HepG2 (cell line): ENCODE data around the gene CALML4.
"Not testable (repeated sequence)": the region's sequence is repeated elsewhere in the genome, so short reads cannot be mapped to it uniquely, and the experiment has no call there.

Experiments
- CBX2 ChIP-seq, 2 experiments: fragments of 200-600 bp in 1 of 2; sonication (generic); formaldehyde crosslinking in 1 of 2; IDR thresholded peaks; 2 replicates each; pipeline versions ENCODE4 v1.7.0 to v1.8.1; 2018 to 2022; ENCODE audit warnings: low read depth in 2 of 2, low read length in 1 of 2, mild to moderate bottlenecking in 1 of 2, missing genetic modification reagents in 1 of 2
- CTCF ChIP-seq: sonication (generic); formaldehyde crosslinking; IDR thresholded peaks from 2 replicates; pipeline ENCODE4 v1.5.0; 2020; ENCODE audit warnings: mild to moderate bottlenecking, missing genetic modification reagents, moderate library complexity
- EZH2 ChIP-seq: conservative IDR thresholded peaks from 2 replicates; pipeline ENCODE4 v1.6.1; 2012; ENCODE audit warnings: mild to moderate bottlenecking, low read depth, low read length, moderate library complexity
- HOXA7 ChIP-seq: sonication (generic); formaldehyde crosslinking; IDR thresholded peaks from 2 replicates; pipeline ENCODE4 v1.8.1; 2022; ENCODE audit warnings: mild to moderate bottlenecking, missing genetic modification reagents, moderate library complexity
- NR2F1 ChIP-seq, 2 experiments: fragments of 450-650 bp in 1 of 2; formaldehyde crosslinking in 1 of 2; IDR thresholded peaks; 2 replicates each; pipeline versions ENCODE4 v1.5.0 to v1.6.1; 2016 to 2020; ENCODE audit warnings: mild to moderate bottlenecking in 1 of 2, missing compliant biosample characterization in 1 of 2, missing genetic modification reagents in 1 of 2, moderate library complexity in 1 of 2
- ZNF598 ChIP-seq: sonication (generic); formaldehyde crosslinking; IDR thresholded peaks from 2 replicates; pipeline ENCODE4 v1.5.1; 2020; ENCODE audit warnings: mild to moderate bottlenecking, missing genetic modification reagents, borderline replicate concordance
- ZSCAN21 ChIP-seq: sonication (generic); formaldehyde crosslinking; IDR thresholded peaks from 2 replicates; pipeline ENCODE4 v1.8.0; 2022; ENCODE audit warnings: mild to moderate bottlenecking, missing genetic modification reagents, moderate library complexity, borderline replicate concordance
- TF ChIP-seq, protein P1 (sequence below): IDR thresholded peaks from 2 replicates; pipeline ENCODE4 v1.6.1; 2012; ENCODE audit warnings: inconsistent platforms
- TF ChIP-seq, protein P2 (sequence below): sonication (generic); formaldehyde crosslinking; IDR thresholded peaks from 2 replicates; pipeline ENCODE4 v1.4.0; 2020; ENCODE audit warnings: mild to moderate bottlenecking, missing genetic modification reagents, borderline replicate concordance
- TF ChIP-seq, protein P3 (sequence below): sonication (generic); formaldehyde crosslinking; IDR thresholded peaks from 2 replicates; pipeline ENCODE4; 2020; ENCODE audit warnings: missing genetic modification reagents, mild to moderate bottlenecking, borderline replicate concordance
- TF ChIP-seq, protein P4 (sequence below): IDR thresholded peaks from 2 replicates; pipeline ENCODE4 v1.6.1; 2016

GRCh38 chr15:68202994-68203393 is 2.1 kb downstream of the CALML4 start:
- not testable (repeated sequence) for TF ChIP-seq CTCF (CRISPR knock-in tag); HOXA7 (CRISPR knock-in tag); CBX2 (IDR thresholded peaks at IDR 0.05; ENCODE audit: low read depth, low read length); CBX2 (CRISPR knock-in tag; IDR thresholded peaks at IDR 0.05; ENCODE audit: low read depth); EZH2; NR2F1 (CRISPR knock-in tag; IDR thresholded peaks at IDR 0.05); ZSCAN21 (CRISPR knock-in tag); ZNF598 (CRISPR knock-in tag)
- TF ChIP-seq, protein P1, sequence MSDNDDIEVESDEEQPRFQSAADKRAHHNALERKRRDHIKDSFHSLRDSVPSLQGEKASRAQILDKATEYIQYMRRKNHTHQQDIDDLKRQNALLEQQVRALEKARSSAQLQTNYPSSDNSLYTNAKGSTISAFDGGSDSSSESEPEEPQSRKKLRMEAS: not testable (repeated sequence)
- TF ChIP-seq, protein P2, sequence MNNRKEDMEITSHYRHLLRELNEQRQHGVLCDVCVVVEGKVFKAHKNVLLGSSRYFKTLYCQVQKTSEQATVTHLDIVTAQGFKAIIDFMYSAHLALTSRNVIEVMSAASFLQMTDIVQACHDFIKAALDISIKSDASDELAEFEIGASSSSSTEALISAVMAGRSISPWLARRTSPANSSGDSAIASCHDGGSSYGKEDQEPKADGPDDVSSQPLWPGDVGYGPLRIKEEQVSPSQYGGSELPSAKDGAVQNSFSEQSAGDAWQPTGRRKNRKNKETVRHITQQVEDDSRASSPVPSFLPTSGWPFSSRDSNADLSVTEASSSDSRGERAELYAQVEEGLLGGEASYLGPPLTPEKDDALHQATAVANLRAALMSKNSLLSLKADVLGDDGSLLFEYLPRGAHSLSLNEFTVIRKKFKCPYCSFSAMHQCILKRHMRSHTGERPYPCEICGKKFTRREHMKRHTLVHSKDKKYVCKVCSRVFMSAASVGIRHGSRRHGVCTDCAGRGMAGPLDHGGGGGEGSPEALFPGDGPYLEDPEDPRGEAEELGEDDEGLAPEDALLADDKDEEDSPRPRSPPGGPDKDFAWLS (CRISPR knock-in tag): not testable (repeated sequence)
- TF ChIP-seq, protein P3, sequence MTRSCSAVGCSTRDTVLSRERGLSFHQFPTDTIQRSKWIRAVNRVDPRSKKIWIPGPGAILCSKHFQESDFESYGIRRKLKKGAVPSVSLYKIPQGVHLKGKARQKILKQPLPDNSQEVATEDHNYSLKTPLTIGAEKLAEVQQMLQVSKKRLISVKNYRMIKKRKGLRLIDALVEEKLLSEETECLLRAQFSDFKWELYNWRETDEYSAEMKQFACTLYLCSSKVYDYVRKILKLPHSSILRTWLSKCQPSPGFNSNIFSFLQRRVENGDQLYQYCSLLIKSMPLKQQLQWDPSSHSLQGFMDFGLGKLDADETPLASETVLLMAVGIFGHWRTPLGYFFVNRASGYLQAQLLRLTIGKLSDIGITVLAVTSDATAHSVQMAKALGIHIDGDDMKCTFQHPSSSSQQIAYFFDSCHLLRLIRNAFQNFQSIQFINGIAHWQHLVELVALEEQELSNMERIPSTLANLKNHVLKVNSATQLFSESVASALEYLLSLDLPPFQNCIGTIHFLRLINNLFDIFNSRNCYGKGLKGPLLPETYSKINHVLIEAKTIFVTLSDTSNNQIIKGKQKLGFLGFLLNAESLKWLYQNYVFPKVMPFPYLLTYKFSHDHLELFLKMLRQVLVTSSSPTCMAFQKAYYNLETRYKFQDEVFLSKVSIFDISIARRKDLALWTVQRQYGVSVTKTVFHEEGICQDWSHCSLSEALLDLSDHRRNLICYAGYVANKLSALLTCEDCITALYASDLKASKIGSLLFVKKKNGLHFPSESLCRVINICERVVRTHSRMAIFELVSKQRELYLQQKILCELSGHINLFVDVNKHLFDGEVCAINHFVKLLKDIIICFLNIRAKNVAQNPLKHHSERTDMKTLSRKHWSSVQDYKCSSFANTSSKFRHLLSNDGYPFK: not testable (repeated sequence)
- TF ChIP-seq, protein P4, sequence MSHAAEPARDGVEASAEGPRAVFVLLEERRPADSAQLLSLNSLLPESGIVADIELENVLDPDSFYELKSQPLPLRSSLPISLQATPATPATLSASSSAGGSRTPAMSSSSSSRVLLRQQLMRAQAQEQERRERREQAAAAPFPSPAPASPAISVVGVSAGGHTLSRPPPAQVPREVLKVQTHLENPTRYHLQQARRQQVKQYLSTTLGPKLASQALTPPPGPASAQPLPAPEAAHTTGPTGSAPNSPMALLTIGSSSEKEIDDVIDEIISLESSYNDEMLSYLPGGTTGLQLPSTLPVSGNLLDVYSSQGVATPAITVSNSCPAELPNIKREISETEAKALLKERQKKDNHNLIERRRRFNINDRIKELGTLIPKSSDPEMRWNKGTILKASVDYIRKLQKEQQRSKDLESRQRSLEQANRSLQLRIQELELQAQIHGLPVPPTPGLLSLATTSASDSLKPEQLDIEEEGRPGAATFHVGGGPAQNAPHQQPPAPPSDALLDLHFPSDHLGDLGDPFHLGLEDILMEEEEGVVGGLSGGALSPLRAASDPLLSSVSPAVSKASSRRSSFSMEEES (CRISPR knock-in tag): not testable (repeated sequence)
